Measurements from ENCODE around the gene SEC23A.

- no peak for TF ChIP-seq ZBTB34 (CRISPR knock-in tag; IDR thresholded peaks at IDR 0.05)
- TF ChIP-seq SRSF1 (optimal IDR thresholded peaks at IDR 0.05; ENCODE audit: low read depth, low read length): no peak
- no peak for TF ChIP-seq ZNF513 (CRISPR knock-in tag; conservative IDR thresholded peaks at IDR 0.05)
- no peak for TF ChIP-seq MYC (CRISPR knock-in tag; IDR thresholded peaks at IDR 0.05; ENCODE audit: borderline replicate concordance)
- TF ChIP-seq HMGXB4 (CRISPR knock-in tag; IDR thresholded peaks at IDR 0.05; ENCODE audit: borderline replicate concordance in 1 of 2, low read depth in 1 of 2): no peak
- no peak for TF ChIP-seq ZNF24 (IDR thresholded peaks at IDR 0.05)
- TF ChIP-seq HMG20A (CRISPR knock-in tag; IDR thresholded peaks at IDR 0.05; ENCODE audit: borderline replicate concordance): no peak
- no peak for TF ChIP-seq ELK4 (CRISPR knock-in tag; IDR thresholded peaks at IDR 0.05; ENCODE audit: borderline replicate concordance)
- TF ChIP-seq ZSCAN21 (CRISPR knock-in tag; IDR thresholded peaks at IDR 0.05; ENCODE audit: borderline replicate concordance): no peak
- no peak for TF ChIP-seq CTCF (CRISPR knock-in tag; IDR thresholded peaks at IDR 0.05)
- TF ChIP-seq ETV6 (CRISPR knock-in tag; conservative IDR thresholded peaks at IDR 0.05): no peak
- TF ChIP-seq USF2 (IDR thresholded peaks at IDR 0.05; ENCODE audit: low read depth, low read length): no peak
- no peak for TF ChIP-seq USF2 (CRISPR knock-in tag; IDR thresholded peaks at IDR 0.05; ENCODE audit: borderline replicate concordance)
- TF ChIP-seq SNAI1 (CRISPR knock-in tag; IDR thresholded peaks at IDR 0.05; ENCODE audit: borderline replicate concordance): no peak
Observed at GRCh38 chr14:39069923-39070322, 33.1 kb downstream of the SEC23A start.
